Measurements from ENCODE around the gene ITGA8. TPM values are rescaled to one million over a fixed set of nuclear protein-coding genes. Genes with fewer than 3 reads are reported as not detected.

ITGA8 gene
- total RNA-seq, 1 experiment from 2014 or later = not detected

DNA sequence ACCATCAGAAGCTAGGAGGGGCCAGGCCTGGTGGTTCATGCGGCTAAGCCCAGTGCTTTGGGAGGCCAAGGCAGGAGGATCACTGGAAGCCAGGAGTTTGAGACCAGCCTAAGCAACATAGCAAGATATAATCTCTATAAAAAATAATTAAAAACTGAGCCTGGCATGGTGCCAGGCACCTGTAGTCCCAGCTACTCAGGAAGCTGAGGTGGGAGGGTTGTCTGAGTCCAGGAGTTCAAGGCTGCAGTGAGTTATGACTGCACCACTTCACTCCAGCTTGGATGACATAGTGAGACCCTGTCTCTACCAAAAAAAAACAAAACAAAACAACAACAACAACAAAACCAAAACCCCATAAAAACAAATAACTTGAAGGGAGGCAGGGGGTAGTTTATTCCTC is 175.7 kb downstream of the ITGA8 start:
- no TSS peak for BruUV-seq (replicated peaks)
- POLR2A ChIA-PET = no interaction called here
- intact Hi-C loops (cut with micrococcal nuclease) = no loop called here
- Mint-ChIP-seq H3K4me1 (ENCODE audit: insufficient read depth, unreplicated experiment) (no peaks in the 10 kb centered on the region), H3K27ac (ENCODE audit: low read depth, unreplicated experiment) (no peak overlapping the region), H3K9me3 (ENCODE audit: unreplicated experiment) (peaks cover 7% of the 10 kb centered on the region), H3K36me3 (ENCODE audit: insufficient read depth, unreplicated experiment) (no peaks in the 10 kb centered on the region), H3K4me3 (ENCODE audit: unreplicated experiment) (no peak overlapping the region), H3K27me3 (ENCODE audit: insufficient read depth, unreplicated experiment) (no peaks in the 10 kb centered on the region)
- TF ChIP-seq, protein P1, sequence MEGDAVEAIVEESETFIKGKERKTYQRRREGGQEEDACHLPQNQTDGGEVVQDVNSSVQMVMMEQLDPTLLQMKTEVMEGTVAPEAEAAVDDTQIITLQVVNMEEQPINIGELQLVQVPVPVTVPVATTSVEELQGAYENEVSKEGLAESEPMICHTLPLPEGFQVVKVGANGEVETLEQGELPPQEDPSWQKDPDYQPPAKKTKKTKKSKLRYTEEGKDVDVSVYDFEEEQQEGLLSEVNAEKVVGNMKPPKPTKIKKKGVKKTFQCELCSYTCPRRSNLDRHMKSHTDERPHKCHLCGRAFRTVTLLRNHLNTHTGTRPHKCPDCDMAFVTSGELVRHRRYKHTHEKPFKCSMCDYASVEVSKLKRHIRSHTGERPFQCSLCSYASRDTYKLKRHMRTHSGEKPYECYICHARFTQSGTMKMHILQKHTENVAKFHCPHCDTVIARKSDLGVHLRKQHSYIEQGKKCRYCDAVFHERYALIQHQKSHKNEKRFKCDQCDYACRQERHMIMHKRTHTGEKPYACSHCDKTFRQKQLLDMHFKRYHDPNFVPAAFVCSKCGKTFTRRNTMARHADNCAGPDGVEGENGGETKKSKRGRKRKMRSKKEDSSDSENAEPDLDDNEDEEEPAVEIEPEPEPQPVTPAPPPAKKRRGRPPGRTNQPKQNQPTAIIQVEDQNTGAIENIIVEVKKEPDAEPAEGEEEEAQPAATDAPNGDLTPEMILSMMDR (IDR thresholded peaks at IDR 0.05; ENCODE audit: unreplicated experiment) = no peak
- no peak for DNase-seq (ENCODE audit: unreplicated experiment)
- CTCF ChIA-PET = no interaction called here

DNA sequence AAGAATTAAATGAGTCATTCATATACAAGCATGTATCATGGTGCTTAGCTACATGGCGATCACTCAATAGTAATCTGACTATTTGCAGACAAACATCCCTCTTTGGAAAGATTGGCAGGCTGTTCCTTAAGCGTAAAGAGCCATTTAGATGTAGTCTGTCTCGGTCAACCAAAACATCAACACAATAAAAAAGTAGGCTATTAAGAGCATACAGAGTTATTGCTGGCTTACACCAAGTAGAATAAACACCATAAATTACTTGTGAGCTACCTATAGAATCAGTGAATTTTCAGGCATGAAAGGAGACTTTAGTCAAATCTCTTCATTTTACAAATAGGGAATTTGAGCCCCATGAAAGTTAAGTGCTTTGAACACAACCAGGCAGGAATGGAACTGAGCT is 176.9 kb downstream of the ITGA8 start:
- intact Hi-C loops (cut with micrococcal nuclease) = no loop called here
- Mint-ChIP-seq H3K27me3 (ENCODE audit: insufficient read depth, unreplicated experiment) (no peaks in the 10 kb centered on the region), H3K27ac (ENCODE audit: low read depth, unreplicated experiment) (no peak overlapping the region), H3K4me3 (ENCODE audit: unreplicated experiment) (no peak overlapping the region), H3K4me1 (ENCODE audit: insufficient read depth, unreplicated experiment) (no peaks in the 10 kb centered on the region), H3K9me3 (ENCODE audit: unreplicated experiment) (peaks cover 7% of the 10 kb centered on the region), H3K36me3 (ENCODE audit: insufficient read depth, unreplicated experiment) (no peaks in the 10 kb centered on the region)
- ChIA-PET CTCF (interaction anchor here (0.6 kb wide), 1 partner anchor 114 kb away, joined by 3 read pairs; no protein-coding TSS in a partner anchor), POLR2A (no interaction called here)
- TF ChIP-seq, protein P1 (IDR thresholded peaks at IDR 0.05; ENCODE audit: unreplicated experiment) = no peak
- no TSS peak for BruUV-seq (replicated peaks)
- no peak for DNase-seq (ENCODE audit: unreplicated experiment)

DNA sequence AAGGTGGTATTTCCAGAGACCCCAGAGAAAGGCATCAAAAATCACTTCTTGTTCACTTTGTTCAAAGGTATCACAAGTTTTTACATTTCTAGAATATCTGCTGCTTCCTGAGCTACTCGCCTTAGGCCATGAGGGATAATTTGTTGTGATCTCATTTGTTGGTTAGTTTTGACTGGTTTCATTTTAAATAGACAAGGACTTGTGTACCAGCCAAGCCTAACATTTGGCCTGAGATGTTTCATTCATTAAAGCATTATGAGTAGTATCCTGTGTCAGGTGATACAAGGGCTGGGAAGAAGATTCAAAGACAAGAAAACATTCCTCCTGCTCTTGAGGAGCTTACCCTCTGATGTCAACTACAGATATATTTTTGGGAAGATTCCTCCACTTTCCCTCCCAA is 178.3 kb downstream of the ITGA8 start:
- H3K4me1 Mint-ChIP-seq (ENCODE audit: insufficient read depth, unreplicated experiment) = no peaks in the 10 kb centered on the region
- DNase-seq (ENCODE audit: unreplicated experiment) = no peak
- H3K9me3 Mint-ChIP-seq (ENCODE audit: unreplicated experiment) = peaks cover 8% of the 10 kb centered on the region
- H3K36me3 Mint-ChIP-seq (ENCODE audit: insufficient read depth, unreplicated experiment) = no peaks in the 10 kb centered on the region
- POLR2A ChIA-PET = no interaction called here
- H3K4me3 Mint-ChIP-seq (ENCODE audit: unreplicated experiment) = no peak overlapping the region
- CTCF ChIA-PET = interaction anchor here (0.7 kb wide), 1 partner anchor 155 kb away, joined by 4 read pairs; no protein-coding TSS in a partner anchor
- TF ChIP-seq, protein P1 (IDR thresholded peaks at IDR 0.05; ENCODE audit: unreplicated experiment) = no peak
- H3K27ac Mint-ChIP-seq (ENCODE audit: low read depth, unreplicated experiment) = no peak overlapping the region
- intact Hi-C loops (cut with micrococcal nuclease) = no loop called here
- no TSS peak for BruUV-seq (replicated peaks)
- H3K27me3 Mint-ChIP-seq (ENCODE audit: insufficient read depth, unreplicated experiment) = no peaks in the 10 kb centered on the region

DNA sequence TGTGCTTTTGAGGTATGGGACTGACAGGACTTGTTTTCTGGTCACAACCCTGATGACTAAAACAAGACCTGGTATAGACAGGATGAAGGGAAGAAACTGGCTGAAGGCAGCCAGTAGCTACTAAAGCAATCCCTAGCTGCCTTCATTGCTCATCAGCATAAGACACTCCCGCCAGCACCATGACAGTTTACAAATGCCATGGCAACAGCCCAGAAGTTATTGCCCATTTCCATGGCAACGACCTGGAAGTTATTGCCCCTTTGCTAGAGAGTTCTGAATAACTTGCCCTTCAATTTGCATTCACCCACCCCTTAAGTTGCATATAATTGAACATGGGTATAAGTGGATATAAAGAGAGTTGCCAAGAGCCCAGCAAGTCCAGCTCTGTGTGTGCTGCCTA is 179.0 kb downstream of the ITGA8 start:
- TF ChIP-seq, protein P1 (IDR thresholded peaks at IDR 0.05; ENCODE audit: unreplicated experiment) = no peak
- no TSS peak for BruUV-seq (replicated peaks)
- peaks cover 12% of the 10 kb centered on the region for H3K9me3 Mint-ChIP-seq (ENCODE audit: unreplicated experiment)
- ChIA-PET POLR2A (no interaction called here), CTCF (no interaction called here)
- intact Hi-C loops (cut with micrococcal nuclease) = no loop called here
- no peak for DNase-seq (ENCODE audit: unreplicated experiment)
- H3K27me3 Mint-ChIP-seq (ENCODE audit: insufficient read depth, unreplicated experiment) = no peaks in the 10 kb centered on the region
- H3K4me1 Mint-ChIP-seq (ENCODE audit: insufficient read depth, unreplicated experiment) = no peaks in the 10 kb centered on the region
- H3K36me3 Mint-ChIP-seq (ENCODE audit: insufficient read depth, unreplicated experiment) = no peaks in the 10 kb centered on the region
- no peak overlapping the region for H3K4me3 Mint-ChIP-seq (ENCODE audit: unreplicated experiment)
- no peak overlapping the region for H3K27ac Mint-ChIP-seq (ENCODE audit: low read depth, unreplicated experiment)

All from MCF 10A (cell line).